ENCODE data around the gene NUDT7. TPM values are rescaled to one million over a fixed set of nuclear protein-coding genes. Genes with fewer than 3 reads are reported as not detected.
A peak's percentile ranks its signal among the peaks of the same experiment; 100 is the strongest.

NUDT7 gene
- total RNA-seq, 6 donors from 2014 or later, result 3.1 to 24.1 (median 6.8) TPM

DNA sequence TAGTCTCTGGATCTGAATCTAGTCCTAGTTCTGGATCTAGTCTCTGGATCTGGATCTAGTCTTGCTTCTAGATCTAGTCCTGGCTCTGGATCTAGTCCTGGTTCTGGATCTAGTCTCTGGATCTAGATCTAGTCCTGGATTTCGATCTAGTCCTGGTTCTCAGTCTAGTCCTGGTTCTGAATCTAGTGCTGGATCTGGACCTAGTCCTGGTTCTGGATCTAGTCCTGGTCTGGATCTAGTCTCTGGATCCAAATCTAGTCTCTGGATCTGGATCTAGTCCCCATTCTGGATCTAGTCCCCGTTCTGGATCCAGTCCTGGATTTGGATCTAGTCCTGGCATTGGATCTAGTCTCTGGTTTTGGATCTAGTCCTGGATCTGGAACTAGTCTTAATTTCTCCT, 36.2 kb downstream of the NUDT7 start:
- Histone ChIP-seq H3K9me3 (no peaks in the 10 kb centered on the region), H3K4me3 (no peak overlapping the region), H3K27ac (no peak overlapping the region), H3K36me3 (no peaks in the 10 kb centered on the region), H3K27me3 (no peaks in the 10 kb centered on the region), H3K4me1 (peaks cover 0 to 11% (median 2%) of the 10 kb centered on the region in 4 donors)
- DNase-seq, result no peak
- no peak for ATAC-seq (ENCODE audit: low FRiP score in 2 of 2)
- no peak for TF ChIP-seq POLR2A (IDR thresholded peaks at IDR 0.05)
- no peak for TF ChIP-seq EP300 (IDR thresholded peaks at IDR 0.05)
- 87 to 92% methylated on average over 2 of the region's 2 CpGs for WGBS, 2 donors

GRCh38 chr16:77759201-77759600, 36.9 kb downstream of the NUDT7 start:
- WGBS, 2 donors, result 87% methylated on average over 1 of the region's 1 CpG
- no peak for ATAC-seq (ENCODE audit: low FRiP score in 2 of 2)
- TF ChIP-seq EP300 (IDR thresholded peaks at IDR 0.05) (no peak), POLR2AphosphoS5 (IDR thresholded peaks at IDR 0.05) (no peak), CTCF (IDR thresholded peaks at IDR 0.05) (no peak), POLR2A (IDR thresholded peaks at IDR 0.05) (no peak)

DNA sequence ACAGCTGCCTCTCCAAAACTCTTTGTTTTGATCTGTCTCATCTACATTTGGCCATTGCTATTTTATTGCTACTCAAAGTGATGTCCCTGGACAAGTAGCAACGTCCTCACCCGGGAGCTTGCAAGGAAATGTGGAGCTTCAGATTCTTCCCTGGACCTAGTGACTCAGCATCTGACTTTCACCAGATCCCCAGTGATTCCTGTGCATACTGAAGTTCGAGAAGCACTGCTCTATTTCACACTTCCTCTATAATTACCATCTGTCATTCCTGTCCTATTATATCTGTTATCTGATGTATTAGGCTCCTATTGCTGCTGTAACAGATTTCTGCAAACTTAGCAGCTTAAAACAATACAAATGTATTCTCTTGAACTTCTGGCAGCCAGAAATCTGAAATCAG, 37.5 kb downstream of the NUDT7 start:
- TF ChIP-seq POLR2A (IDR thresholded peaks at IDR 0.05), result no peak
- no peak for TF ChIP-seq CTCF (IDR thresholded peaks at IDR 0.05)
- TF ChIP-seq EP300 (IDR thresholded peaks at IDR 0.05), result no peak
- no peak for TF ChIP-seq POLR2AphosphoS5 (IDR thresholded peaks at IDR 0.05)
- WGBS, 2 donors, result 70 to 71% methylated on average over 3 of the region's 3 CpGs
- Histone ChIP-seq H3K4me3 (no peak overlapping the region), H3K36me3 (no peaks in the 10 kb centered on the region), H3K27me3 (no peaks in the 10 kb centered on the region), H3K27ac (no peak overlapping the region), H3K9me3 (no peaks in the 10 kb centered on the region), H3K4me1 (peaks cover 0 to 14% (median 6%) of the 10 kb centered on the region in 4 donors)
- ATAC-seq (ENCODE audit: low FRiP score in 2 of 2), result no peak
- no peak for DNase-seq

More at GRCh38 chr16:77759201-77759600, 36.9 kb downstream of the NUDT7 start:
- H3K36me3 ChIP-seq, result no peaks in the 10 kb centered on the region
- H3K27me3 ChIP-seq, result no peaks in the 10 kb centered on the region
- H3K27ac ChIP-seq, result no peak overlapping the region
- DNase-seq, result no peak
- peaks cover 0 to 12% (median 6%) of the 10 kb centered on the region in 4 donors for H3K4me1 ChIP-seq
- H3K9me3 ChIP-seq, result no peaks in the 10 kb centered on the region
- no peak overlapping the region for H3K4me3 ChIP-seq

- H3K4me3 ChIP-seq, result no peak overlapping the region
- TF ChIP-seq EP300 (IDR thresholded peaks at IDR 0.05) (no peak), CTCF (IDR thresholded peaks at IDR 0.05) (no peak), POLR2AphosphoS5 (IDR thresholded peaks at IDR 0.05) (no peak), POLR2A (IDR thresholded peaks at IDR 0.05) (no peak)
- no peaks in the 10 kb centered on the region for H3K9me3 ChIP-seq
- H3K27me3 ChIP-seq, result no peaks in the 10 kb centered on the region
- DNase-seq (no peak), ATAC-seq (ENCODE audit: low FRiP score in 2 of 2) (no peak)
- peak overlapping the region in 3 of 4 donors; percentile 16 to 39 (median 30) for H3K27ac ChIP-seq
- peaks cover 0 to 14% (median 6%) of the 10 kb centered on the region in 4 donors for H3K4me1 ChIP-seq
- H3K36me3 ChIP-seq, result no peaks in the 10 kb centered on the region
- WGBS, 2 donors, result 30 to 40% methylated on average over 1 of the region's 1 CpG
Measured at GRCh38 chr16:77760800-77761199, 38.5 kb downstream of the NUDT7 start.

GRCh38 chr16:77761204-77761603, 38.9 kb downstream of the NUDT7 start:
- Histone ChIP-seq H3K4me3 (no peak overlapping the region), H3K36me3 (no peaks in the 10 kb centered on the region), H3K27me3 (no peaks in the 10 kb centered on the region), H3K4me1 (peaks cover 0 to 14% (median 6%) of the 10 kb centered on the region in 4 donors), H3K9me3 (no peaks in the 10 kb centered on the region), H3K27ac (peak overlapping the region in 3 of 4 donors; percentile 16 to 39 (median 30))
- 81 to 94% methylated on average over 1 of the region's 1 CpG for WGBS, 2 donors
- TF ChIP-seq POLR2A (IDR thresholded peaks at IDR 0.05), result no peak
- no peak for TF ChIP-seq POLR2AphosphoS5 (IDR thresholded peaks at IDR 0.05)
- no peak for TF ChIP-seq CTCF (IDR thresholded peaks at IDR 0.05)
- DNase-seq, result peak in 1 of 2 donors; percentile 54
- ATAC-seq (ENCODE audit: low FRiP score in 2 of 2), result no peak
